ENCODE results near the gene SHLD2. TPM values are rescaled to one million over a fixed set of nuclear protein-coding genes. Genes with fewer than 3 reads are reported as not detected.
"Not testable (repeated sequence)": the region's sequence is repeated elsewhere in the genome, so short reads cannot be mapped to it uniquely, and the experiment has no call there.

SHLD2 gene
- total and polyA plus RNA-seq, 2 of the 13 experiments (the other 11 are each of a cell fraction or from before 2014, with no cell fraction given), result 25.7 to 53.7 TPM

GRCh38 chr10:87170705-87171104 lies 75.7 kb downstream of the SHLD2 start:
- 0% methylated on average over 2 of the region's 4 CpGs for WGBS (ENCODE audit: low lambda C conversion rate)
- DNase-seq (ENCODE audit: low spot score); CTCF ChIA-PET (ENCODE audit: low intra/inter-chr PET ratio, low total read pairs); POLR2A ChIA-PET; H3K79me2 ChIP-seq (ENCODE audit: insufficient read depth, low read length); H3K27me3 ChIP-seq (ENCODE audit: control insufficient read depth in 1 of 2, insufficient read depth in 2 of 2, low read length in 2 of 2); H3K36me3 ChIP-seq (replicated peaks in 1 of 2; ENCODE audit: control insufficient read depth in 1 of 2, insufficient read depth in 2 of 2, low read length in 2 of 2); BruUV-seq (replicated peaks); in situ Hi-C loops (cut with HindIII; ENCODE audit: extremely low pct_ligation_motif_present, low pct_unique_long_range_greater_than_20kb); H3K9me3 ChIP-seq (ENCODE audit: low read length); intact Hi-C loops (cut with micrococcal nuclease; ENCODE audit: unreplicated experiment); H3K4me3 ChIP-seq (replicated peaks in 1 of 3; ENCODE audit: insufficient read depth in 1 of 3, low read depth in 2 of 3, low read length in 3 of 3); FAIRE-seq; H4K20me1 ChIP-seq (ENCODE audit: insufficient read depth, low read length); H2AFZ ChIP-seq (ENCODE audit: low read length); TF ChIP-seq FOXP1 (IDR thresholded peaks at IDR 0.05); HNF1A (CRISPR knock-in tag; IDR thresholded peaks at IDR 0.05; ENCODE audit: borderline replicate concordance): not testable (repeated sequence)
- Histone ChIP-seq H3K27ac (ENCODE audit: extremely low read length, insufficient read depth, low read length) (peak overlapping the region; percentile 91), H3K4me1 (ENCODE audit: insufficient read depth, low read length) (peaks cover 32% of the 10 kb centered on the region), H3K4me2 (ENCODE audit: low read depth, low read length) (peak overlapping the region; percentile 55; the same call in 1 of the 2 replicates), H3K9ac (ENCODE audit: insufficient read depth, low read depth, low read length) (peak overlapping the region; percentile 62; the same call in 1 of the 2 replicates)
- ATAC-seq, result peak; percentile 86
- TF ChIP-seq FOXP1 (CRISPR knock-in tag; IDR thresholded peaks at IDR 0.05), result peak; percentile 32; the same call in 1 of the 2 replicates
- TF ChIP-seq HMG20A (CRISPR knock-in tag; IDR thresholded peaks at IDR 0.05; ENCODE audit: borderline replicate concordance), result peak; percentile 47; the same call in 1 of the 2 replicates
- TF ChIP-seq, protein P1, sequence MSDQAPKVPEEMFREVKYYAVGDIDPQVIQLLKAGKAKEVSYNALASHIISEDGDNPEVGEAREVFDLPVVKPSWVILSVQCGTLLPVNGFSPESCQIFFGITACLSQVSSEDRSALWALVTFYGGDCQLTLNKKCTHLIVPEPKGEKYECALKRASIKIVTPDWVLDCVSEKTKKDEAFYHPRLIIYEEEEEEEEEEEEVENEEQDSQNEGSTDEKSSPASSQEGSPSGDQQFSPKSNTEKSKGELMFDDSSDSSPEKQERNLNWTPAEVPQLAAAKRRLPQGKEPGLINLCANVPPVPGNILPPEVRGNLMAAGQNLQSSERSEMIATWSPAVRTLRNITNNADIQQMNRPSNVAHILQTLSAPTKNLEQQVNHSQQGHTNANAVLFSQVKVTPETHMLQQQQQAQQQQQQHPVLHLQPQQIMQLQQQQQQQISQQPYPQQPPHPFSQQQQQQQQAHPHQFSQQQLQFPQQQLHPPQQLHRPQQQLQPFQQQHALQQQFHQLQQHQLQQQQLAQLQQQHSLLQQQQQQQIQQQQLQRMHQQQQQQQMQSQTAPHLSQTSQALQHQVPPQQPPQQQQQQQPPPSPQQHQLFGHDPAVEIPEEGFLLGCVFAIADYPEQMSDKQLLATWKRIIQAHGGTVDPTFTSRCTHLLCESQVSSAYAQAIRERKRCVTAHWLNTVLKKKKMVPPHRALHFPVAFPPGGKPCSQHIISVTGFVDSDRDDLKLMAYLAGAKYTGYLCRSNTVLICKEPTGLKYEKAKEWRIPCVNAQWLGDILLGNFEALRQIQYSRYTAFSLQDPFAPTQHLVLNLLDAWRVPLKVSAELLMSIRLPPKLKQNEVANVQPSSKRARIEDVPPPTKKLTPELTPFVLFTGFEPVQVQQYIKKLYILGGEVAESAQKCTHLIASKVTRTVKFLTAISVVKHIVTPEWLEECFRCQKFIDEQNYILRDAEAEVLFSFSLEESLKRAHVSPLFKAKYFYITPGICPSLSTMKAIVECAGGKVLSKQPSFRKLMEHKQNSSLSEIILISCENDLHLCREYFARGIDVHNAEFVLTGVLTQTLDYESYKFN (CRISPR knock-in tag; conservative IDR thresholded peaks at IDR 0.05), result peak; percentile 31; the same call in 1 of the 2 replicates
- peak; percentile 44; the same call in 1 of the 2 replicates for TF ChIP-seq ARID5B (CRISPR knock-in tag; IDR thresholded peaks at IDR 0.05)
- peak; percentile 44; the same call in 1 of the 2 replicates for TF ChIP-seq NCOA2 (CRISPR knock-in tag; IDR thresholded peaks at IDR 0.05)
- peak; percentile 26; the same call in 1 of the 2 replicates for TF ChIP-seq ZNF652 (CRISPR knock-in tag; IDR thresholded peaks at IDR 0.05; ENCODE audit: borderline replicate concordance, low read depth)
- peak; percentile 41; the same call in 1 of the 2 replicates for TF ChIP-seq NFIC (IDR thresholded peaks at IDR 0.05; ENCODE audit: low read length)
- TF ChIP-seq ASH2L (IDR thresholded peaks at IDR 0.05; ENCODE audit: insufficient read length, low read depth, low read length), result peak; percentile 44
- 0 out of 2 replicates have a peak, but pooled peaks have one; percentile 38 for TF ChIP-seq TCF7L2 (IDR thresholded peaks at IDR 0.05; ENCODE audit: low read depth, low read length)
- 0 out of 2 replicates have a peak, but pooled peaks have one; percentile 30 for TF ChIP-seq RXRB (CRISPR knock-in tag; IDR thresholded peaks at IDR 0.05; ENCODE audit: borderline replicate concordance)
- TF ChIP-seq HNF1A (IDR thresholded peaks at IDR 0.05; ENCODE audit: low read depth), result peak; percentile 71; the same call in 1 of the 2 replicates
